Fibroblast of the conjunctiva (primary cell): Measurements from ENCODE around the gene ANKH.
"Not testable (repeated sequence)": the region's sequence is repeated elsewhere in the genome, so short reads cannot be mapped to it uniquely, and the experiment has no call there.

ENCODE experiments used
- DNase-seq: peaks from one replicate; pipeline ENCODE4 v3.0.0-alpha.2; 2010; ENCODE audit warnings: low read depth

Gene ANKH

GRCh38 chr5:14854799-14855198 lies 16.8 kb downstream of the ANKH start:
- no peak for DNase-seq

GRCh38 chr5:14853685-14854084 lies 17.9 kb downstream of the ANKH start:
- no peak for DNase-seq

GRCh38 chr5:14852779-14853178 lies 18.8 kb downstream of the ANKH start:
- DNase-seq, result no peak

GRCh38 chr5:14851999-14852526 lies 19.5 kb downstream of the ANKH start:
- DNase-seq, result no peak

GRCh38 chr5:14851597-14851996 lies 20.0 kb downstream of the ANKH start:
- DNase-seq, result no peak

- DNase-seq, result no peak
These were observed 20.5 kb downstream of the ANKH start for GRCh38 chr5:14851050-14851419.

- DNase-seq, result no peak
These were observed 21.0 kb downstream of the ANKH start for GRCh38 chr5:14850419-14851049.

GRCh38 chr5:14849516-14850294 lies 21.9 kb downstream of the ANKH start:
- no peak for DNase-seq

GRCh38 chr5:14848942-14849341 lies 22.6 kb downstream of the ANKH start:
- DNase-seq, result not testable (repeated sequence)

- no peak for DNase-seq
These were observed 23.2 kb downstream of the ANKH start for GRCh38 chr5:14848385-14848784.

GRCh38 chr5:14847471-14847870 lies 24.1 kb downstream of the ANKH start:
- no peak for DNase-seq

GRCh38 chr5:14842117-14842516 lies 29.5 kb downstream of the ANKH start:
- DNase-seq, result no peak

- no peak for DNase-seq
These were observed 31.0 kb downstream of the ANKH start for GRCh38 chr5:14840624-14841023.

- no peak for DNase-seq
These were observed 32.9 kb downstream of the ANKH start for GRCh38 chr5:14838396-14839319.

GRCh38 chr5:14837423-14838122 lies 34.0 kb downstream of the ANKH start:
- DNase-seq, result not testable (repeated sequence)

GRCh38 chr5:14834584-14835550 lies 36.7 kb downstream of the ANKH start:
- no peak for DNase-seq

GRCh38 chr5:14834062-14834461 lies 37.5 kb downstream of the ANKH start:
- DNase-seq, result no peak

- DNase-seq, result no peak
These were observed 40.6 kb downstream of the ANKH start for GRCh38 chr5:14831006-14831338.

- no peak for DNase-seq
These were observed 41.2 kb downstream of the ANKH start for GRCh38 chr5:14830210-14831005.

GRCh38 chr5:14829396-14829795 lies 42.2 kb downstream of the ANKH start:
- no peak for DNase-seq
